GM13977 (cell line): ENCODE results near the gene PCGF5.

Source experiments
- DNase-seq: peaks from one replicate; pipeline ENCODE4 v3.0.0; 2012; ENCODE audit warnings: low spot score
- CTCF ChIP-seq: IDR thresholded peaks from 2 replicates; pipeline ENCODE4 v1.5.1; 2012; ENCODE audit warnings: mild to moderate bottlenecking, control low read depth; ENCODE audit not compliant: insufficient read depth; ENCODE audit errors: extremely low read depth, missing control alignments
- in situ Hi-C: fragments of 300-500 bp; cut with MboI; formaldehyde crosslinking; loops from one replicate; pipeline ENCODE4 v1.12.0; 2022; ENCODE audit warnings: low sequenced_read_pairs, low pct_unique_long_range_greater_than_20kb, mixed read lengths, inconsistent platforms; ENCODE audit not compliant: unreplicated experiment

The PCGF5 gene

GRCh38 chr10:91220954-91221675 is 652 bp downstream of the PCGF5 start:
- in situ Hi-C loops = no loop called here
- no peak for TF ChIP-seq CTCF
- DNase-seq = peak; percentile 49

GRCh38 chr10:91226093-91226492 is 5.6 kb downstream of the PCGF5 start:
- DNase-seq = no peak
- TF ChIP-seq CTCF = no peak
- in situ Hi-C loops = no loop called here

- no peak for DNase-seq
- TF ChIP-seq CTCF = no peak
- in situ Hi-C loops = no loop called here
Measured at GRCh38 chr10:91227576-91227975, 7.1 kb downstream of the PCGF5 start.

- no peak for TF ChIP-seq CTCF
- in situ Hi-C loops = no loop called here
- no peak for DNase-seq
Measured at GRCh38 chr10:91229683-91230082, 9.2 kb downstream of the PCGF5 start.

GRCh38 chr10:91238191-91238590 is 17.7 kb downstream of the PCGF5 start:
- in situ Hi-C loops = no loop called here
- TF ChIP-seq CTCF = no peak
- no peak for DNase-seq

GRCh38 chr10:91239789-91240188 is 19.3 kb downstream of the PCGF5 start:
- DNase-seq = no peak
- in situ Hi-C loops = no loop called here
- TF ChIP-seq CTCF = no peak
